Heart left ventricle (tissue), 13 donors: ENCODE data around the gene FXYD7.

ENCODE experiments used
- POLR2A ChIP-seq, 2 donors: fragments of 450-650 bp; IDR thresholded peaks; one replicate each; pipeline ENCODE4 v1.6.1; 2017; ENCODE audit warnings: antibody characterized with exemption in 2 of 2, mild to moderate bottlenecking in 2 of 2, moderate library complexity in 2 of 2
- TF ChIP-seq, protein P1 (sequence below), 12 donors: fragments of 200-600 bp; sonication (generic) in 4 of 12; IDR thresholded peaks; one replicate each; pipeline versions ENCODE4 v1.5.0 to v1.8.0; 2018 to 2022; ENCODE audit warnings: antibody characterized with exemption in 12 of 12, mild to moderate bottlenecking in 5 of 12
- donor health status: ischemic (EF 13 %, LVEDD 7.1; RV severe dilation, severe dysfunction).
- donor health status: DM: no; HTN: yes; CAD: no.
- donor health status: DM: no; HTN: no; CAD: no.
- donor health status: ischemic (EF 25% LVEDD 6.9; RV normal size, moderate dysfunction).
- donor health status: ischemic (EF 25% LVEDD 5.7; RV mildly dilated, moderate dysfunction).
- donor health status: ischemic (EF 35%, LVEDD 5.7; RV mildly dilated, moderate dysfunction).
- donor health status: nonischemic (EF 11% LVEDD 7.7; RV severe dilation, severe dysfunction).
- donor health status: DM: yes; HTN: yes; CAD: no.
- donor health status: PGD.
- donor health status: ischemic (EF 29% LVEDD 5.4; RV normal size, mild dysfunction).
- donor health status: nonischemic (EF 23%, LVEDD 6.1; RV moderate dilation, normal function).

DNA sequence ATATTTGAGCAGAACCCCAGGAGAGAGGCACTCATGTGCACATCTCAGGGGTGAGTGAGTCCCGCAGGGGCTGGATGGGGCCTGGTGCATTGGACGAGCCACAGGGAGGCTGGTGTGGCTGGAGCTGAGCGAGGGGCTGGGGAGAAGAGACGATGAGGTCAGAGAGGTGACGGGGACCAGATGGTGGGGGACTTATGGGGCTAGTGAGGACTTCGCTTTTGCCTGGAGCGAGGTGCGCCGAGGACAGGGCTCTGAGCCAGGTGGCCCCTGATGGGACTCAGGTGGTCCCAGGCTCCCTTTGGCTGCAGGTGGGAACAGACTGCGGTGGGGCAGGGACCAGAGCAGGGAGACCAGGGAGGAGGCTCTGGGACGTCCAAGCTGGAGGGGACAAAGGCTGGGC lies 34.3 kb upstream of the FXYD7 start:
- no peak for TF ChIP-seq POLR2A (IDR thresholded peaks at IDR 0.05)
- TF ChIP-seq, protein P1, sequence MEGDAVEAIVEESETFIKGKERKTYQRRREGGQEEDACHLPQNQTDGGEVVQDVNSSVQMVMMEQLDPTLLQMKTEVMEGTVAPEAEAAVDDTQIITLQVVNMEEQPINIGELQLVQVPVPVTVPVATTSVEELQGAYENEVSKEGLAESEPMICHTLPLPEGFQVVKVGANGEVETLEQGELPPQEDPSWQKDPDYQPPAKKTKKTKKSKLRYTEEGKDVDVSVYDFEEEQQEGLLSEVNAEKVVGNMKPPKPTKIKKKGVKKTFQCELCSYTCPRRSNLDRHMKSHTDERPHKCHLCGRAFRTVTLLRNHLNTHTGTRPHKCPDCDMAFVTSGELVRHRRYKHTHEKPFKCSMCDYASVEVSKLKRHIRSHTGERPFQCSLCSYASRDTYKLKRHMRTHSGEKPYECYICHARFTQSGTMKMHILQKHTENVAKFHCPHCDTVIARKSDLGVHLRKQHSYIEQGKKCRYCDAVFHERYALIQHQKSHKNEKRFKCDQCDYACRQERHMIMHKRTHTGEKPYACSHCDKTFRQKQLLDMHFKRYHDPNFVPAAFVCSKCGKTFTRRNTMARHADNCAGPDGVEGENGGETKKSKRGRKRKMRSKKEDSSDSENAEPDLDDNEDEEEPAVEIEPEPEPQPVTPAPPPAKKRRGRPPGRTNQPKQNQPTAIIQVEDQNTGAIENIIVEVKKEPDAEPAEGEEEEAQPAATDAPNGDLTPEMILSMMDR (IDR thresholded peaks at IDR 0.05) = no peak
